ENCODE data around the gene CDCA7. TPM values are rescaled to one million over a fixed set of nuclear protein-coding genes. Genes with fewer than 3 reads are reported as not detected.

CDCA7 gene
- total RNA-seq, 1 donor from 2014 or later: 9.9 TPM

- H3K4me1 ChIP-seq (ENCODE audit: control insufficient read depth in 3 of 3, insufficient read depth in 3 of 3, low read length in 3 of 3): peaks cover under 1 to 9% (median 1%) of the 10 kb centered on the region in 3 donors
- H3K9ac ChIP-seq (ENCODE audit: low read depth in 1 of 3, low read length in 3 of 3): no peak overlapping the region
- H3K4me3 ChIP-seq (ENCODE audit: low read length in 3 of 3): no peak overlapping the region
- peaks cover 6 to 20% (median 7%) of the 10 kb centered on the region in 3 donors for H3K27me3 ChIP-seq (ENCODE audit: control insufficient read depth in 3 of 3, insufficient read depth in 3 of 3, low read length in 3 of 3)
- no peaks in the 10 kb centered on the region for H3K36me3 ChIP-seq (ENCODE audit: control insufficient read depth in 3 of 3, insufficient read depth in 3 of 3, low read length in 3 of 3)
- no peaks in the 10 kb centered on the region for H3K9me3 ChIP-seq (ENCODE audit: control insufficient read depth in 3 of 3, low read length in 3 of 3)
- H3K27ac ChIP-seq (ENCODE audit: low read depth, low read length): no peak overlapping the region
Observed at GRCh38 chr2:173397539-173397938, 42.9 kb downstream of the CDCA7 start.

DNA sequence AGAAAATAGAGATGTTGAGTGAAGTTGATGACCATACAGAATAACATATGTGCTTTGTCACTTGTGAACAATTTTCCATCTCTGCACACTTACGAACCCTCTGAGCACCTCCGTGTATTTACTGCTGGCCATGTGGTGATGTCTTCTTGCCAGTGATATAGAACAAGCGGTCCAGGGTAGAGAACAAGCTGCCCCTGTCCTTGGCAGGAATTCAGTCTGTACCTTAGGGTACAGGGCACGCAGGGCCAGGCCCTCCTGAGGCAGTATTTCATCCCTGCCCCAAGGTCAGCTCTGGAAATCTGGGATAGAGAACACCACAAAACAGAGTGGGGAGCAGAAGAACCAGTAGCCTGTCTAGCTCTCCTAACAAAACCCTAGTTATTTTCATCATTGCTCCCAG, 44.6 kb downstream of the CDCA7 start:
- H3K9me3 ChIP-seq (ENCODE audit: control insufficient read depth in 3 of 3, low read length in 3 of 3): no peaks in the 10 kb centered on the region
- no peaks in the 10 kb centered on the region for H3K36me3 ChIP-seq (ENCODE audit: control insufficient read depth in 3 of 3, insufficient read depth in 3 of 3, low read length in 3 of 3)
- H3K27ac ChIP-seq (ENCODE audit: low read depth, low read length): no peak overlapping the region
- no peak overlapping the region for H3K9ac ChIP-seq (ENCODE audit: low read depth in 1 of 3, low read length in 3 of 3)
- peaks cover 4 to 13% (median 5%) of the 10 kb centered on the region in 3 donors for H3K4me1 ChIP-seq (ENCODE audit: control insufficient read depth in 3 of 3, insufficient read depth in 3 of 3, low read length in 3 of 3)
- H3K4me3 ChIP-seq (ENCODE audit: low read length in 3 of 3): no peak overlapping the region
- peaks cover 12 to 25% (median 12%) of the 10 kb centered on the region in 3 donors for H3K27me3 ChIP-seq (ENCODE audit: control insufficient read depth in 3 of 3, insufficient read depth in 3 of 3, low read length in 3 of 3)

DNA sequence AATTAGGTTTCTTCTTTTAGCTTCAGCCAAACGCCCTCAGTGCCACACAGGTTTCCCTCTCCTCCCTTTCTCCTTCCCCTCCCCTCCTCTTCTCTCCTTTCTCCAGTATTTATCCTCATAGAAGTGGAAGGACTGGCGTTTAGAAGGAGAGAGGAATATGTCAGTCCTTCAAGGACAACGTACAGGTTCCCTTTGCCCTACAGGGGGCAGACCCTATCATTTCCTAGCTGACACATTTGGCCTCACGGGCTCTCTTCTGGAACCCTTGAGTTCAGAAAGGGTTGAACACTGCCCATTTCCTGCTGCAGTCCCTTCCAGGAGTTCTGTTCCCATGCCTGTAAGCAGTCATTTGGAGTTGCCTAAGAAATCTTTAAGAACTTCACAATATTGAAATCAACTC, 46.1 kb downstream of the CDCA7 start:
- H3K4me3 ChIP-seq (ENCODE audit: low read length in 3 of 3): no peak overlapping the region
- H3K9ac ChIP-seq (ENCODE audit: low read depth in 1 of 3, low read length in 3 of 3): no peak overlapping the region
- peaks cover 4 to 13% (median 5%) of the 10 kb centered on the region in 3 donors for H3K4me1 ChIP-seq (ENCODE audit: control insufficient read depth in 3 of 3, insufficient read depth in 3 of 3, low read length in 3 of 3)
- H3K27me3 ChIP-seq (ENCODE audit: control insufficient read depth in 3 of 3, insufficient read depth in 3 of 3, low read length in 3 of 3): peaks cover 12 to 30% (median 13%) of the 10 kb centered on the region in 3 donors
- no peaks in the 10 kb centered on the region for H3K9me3 ChIP-seq (ENCODE audit: control insufficient read depth in 3 of 3, low read length in 3 of 3)
- no peaks in the 10 kb centered on the region for H3K36me3 ChIP-seq (ENCODE audit: control insufficient read depth in 3 of 3, insufficient read depth in 3 of 3, low read length in 3 of 3)
- no peak overlapping the region for H3K27ac ChIP-seq (ENCODE audit: low read depth, low read length)

DNA sequence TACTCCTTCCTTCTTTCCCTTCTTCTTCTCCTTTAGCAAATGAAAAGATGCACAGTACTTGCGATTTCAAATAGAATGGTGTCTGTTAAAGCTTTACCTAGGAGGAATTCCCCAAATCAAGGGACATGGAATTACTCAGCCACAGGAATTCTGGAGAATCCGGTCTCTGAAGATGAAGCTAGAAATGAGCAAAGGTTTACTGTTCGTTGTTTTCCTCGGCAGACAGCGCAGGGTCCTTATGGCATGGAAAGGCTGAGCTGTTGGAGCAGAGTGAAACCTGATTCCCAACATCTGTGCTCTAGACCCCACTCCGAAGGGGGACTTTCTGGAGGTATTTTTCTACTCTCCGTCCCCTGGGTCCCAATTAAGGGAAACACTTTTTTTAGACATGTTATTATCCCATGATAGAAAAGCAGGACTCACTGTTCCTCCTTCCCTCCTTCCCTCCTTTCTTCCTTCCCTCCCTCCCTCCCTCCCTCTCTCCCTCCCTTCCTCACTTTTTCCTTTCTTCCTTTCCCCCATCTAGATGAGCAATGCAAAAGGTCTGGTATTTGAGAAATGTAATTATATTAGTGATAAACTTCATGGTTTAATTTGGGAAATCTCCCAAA, 47.1 kb downstream of the CDCA7 start:
- Histone ChIP-seq H3K4me3 (ENCODE audit: low read length in 3 of 3) (peak overlapping the region; percentile 22 to 68 (median 52)), H3K4me1 (ENCODE audit: control insufficient read depth in 3 of 3, insufficient read depth in 3 of 3, low read length in 3 of 3) (peaks cover 6 to 13% (median 8%) of the 10 kb centered on the region in 3 donors), H3K9me3 (ENCODE audit: control insufficient read depth in 3 of 3, low read length in 3 of 3) (no peaks in the 10 kb centered on the region), H3K27ac (ENCODE audit: low read depth, low read length) (no peak overlapping the region), H3K9ac (ENCODE audit: low read depth in 1 of 3, low read length in 3 of 3) (peak overlapping the region; percentile 34 to 55 (median 54)), H3K36me3 (ENCODE audit: control insufficient read depth in 3 of 3, insufficient read depth in 3 of 3, low read length in 3 of 3) (no peaks in the 10 kb centered on the region), H3K27me3 (ENCODE audit: control insufficient read depth in 3 of 3, insufficient read depth in 3 of 3, low read length in 3 of 3) (peaks cover 12 to 29% (median 13%) of the 10 kb centered on the region in 3 donors)

DNA sequence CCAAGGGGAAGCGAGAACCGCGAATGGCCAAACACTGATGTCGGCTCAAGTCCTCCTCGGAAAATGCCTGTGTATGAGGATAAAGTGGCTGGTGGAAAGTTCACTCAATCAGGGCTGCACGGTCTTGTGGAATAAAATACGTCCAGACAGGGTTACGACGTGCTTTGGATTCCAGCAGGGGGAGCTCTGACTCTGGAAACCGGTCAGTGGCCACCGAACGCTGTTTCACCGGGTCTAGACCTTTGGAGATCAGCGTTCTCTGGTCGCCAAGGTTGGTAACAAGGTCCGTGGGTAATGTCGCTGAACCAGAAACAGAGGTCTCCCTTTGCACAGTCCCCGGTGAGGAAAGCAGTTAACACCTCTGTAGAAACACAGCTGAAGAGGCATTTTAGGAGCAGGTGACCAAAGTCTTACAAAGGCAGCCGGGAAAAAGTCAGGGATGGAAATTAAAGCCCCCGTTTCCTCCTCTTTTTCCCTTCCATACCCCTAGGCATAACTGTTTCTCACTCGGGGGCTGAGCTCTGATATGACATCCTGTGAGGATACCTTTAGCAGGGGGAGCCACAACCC, 47.8 kb downstream of the CDCA7 start:
- no peaks in the 10 kb centered on the region for H3K9me3 ChIP-seq (ENCODE audit: control insufficient read depth in 3 of 3, low read length in 3 of 3)
- no peaks in the 10 kb centered on the region for H3K36me3 ChIP-seq (ENCODE audit: control insufficient read depth in 3 of 3, insufficient read depth in 3 of 3, low read length in 3 of 3)
- peak overlapping the region; percentile 39 to 68 (median 63) for H3K4me3 ChIP-seq (ENCODE audit: low read length in 3 of 3)

GRCh38 chr2:173404841-173405750, 50.4 kb downstream of the CDCA7 start:
- Histone ChIP-seq H3K36me3 (ENCODE audit: control insufficient read depth in 3 of 3, insufficient read depth in 3 of 3, low read length in 3 of 3) (no peaks in the 10 kb centered on the region), H3K27me3 (ENCODE audit: control insufficient read depth in 3 of 3, insufficient read depth in 3 of 3, low read length in 3 of 3) (peaks cover 9 to 22% (median 12%) of the 10 kb centered on the region in 3 donors), H3K9me3 (ENCODE audit: control insufficient read depth in 3 of 3, low read length in 3 of 3) (no peaks in the 10 kb centered on the region), H3K9ac (ENCODE audit: low read depth in 1 of 3, low read length in 3 of 3) (no peak overlapping the region), H3K4me1 (ENCODE audit: control insufficient read depth in 3 of 3, insufficient read depth in 3 of 3, low read length in 3 of 3) (peaks cover 13 to 24% (median 19%) of the 10 kb centered on the region in 3 donors), H3K27ac (ENCODE audit: low read depth, low read length) (no peak overlapping the region), H3K4me3 (ENCODE audit: low read length in 3 of 3) (no peak overlapping the region)

More for the DNA sequence above, 47.8 kb downstream of the CDCA7 start:
- H3K9ac ChIP-seq (ENCODE audit: low read depth in 1 of 3, low read length in 3 of 3): peak overlapping the region; percentile 16 to 59 (median 55)
- H3K27me3 ChIP-seq (ENCODE audit: control insufficient read depth in 3 of 3, insufficient read depth in 3 of 3, low read length in 3 of 3): peaks cover 12 to 29% (median 13%) of the 10 kb centered on the region in 3 donors
- H3K27ac ChIP-seq (ENCODE audit: low read depth, low read length): no peak overlapping the region
- peaks cover 13 to 14% (median 13%) of the 10 kb centered on the region in 3 donors for H3K4me1 ChIP-seq (ENCODE audit: control insufficient read depth in 3 of 3, insufficient read depth in 3 of 3, low read length in 3 of 3)

GRCh38 chr2:173407176-173407575, 52.5 kb downstream of the CDCA7 start:
- no peaks in the 10 kb centered on the region for H3K9me3 ChIP-seq (ENCODE audit: control insufficient read depth in 3 of 3, low read length in 3 of 3)
- H3K9ac ChIP-seq (ENCODE audit: low read depth in 1 of 3, low read length in 3 of 3): no peak overlapping the region
- peaks cover 8 to 29% (median 19%) of the 10 kb centered on the region in 3 donors for H3K4me1 ChIP-seq (ENCODE audit: control insufficient read depth in 3 of 3, insufficient read depth in 3 of 3, low read length in 3 of 3)
- no peaks in the 10 kb centered on the region for H3K36me3 ChIP-seq (ENCODE audit: control insufficient read depth in 3 of 3, insufficient read depth in 3 of 3, low read length in 3 of 3)
- no peak overlapping the region for H3K27ac ChIP-seq (ENCODE audit: low read depth, low read length)
- H3K4me3 ChIP-seq (ENCODE audit: low read length in 3 of 3): no peak overlapping the region
- H3K27me3 ChIP-seq (ENCODE audit: control insufficient read depth in 3 of 3, insufficient read depth in 3 of 3, low read length in 3 of 3): peaks cover 6 to 14% (median 8%) of the 10 kb centered on the region in 3 donors

DNA sequence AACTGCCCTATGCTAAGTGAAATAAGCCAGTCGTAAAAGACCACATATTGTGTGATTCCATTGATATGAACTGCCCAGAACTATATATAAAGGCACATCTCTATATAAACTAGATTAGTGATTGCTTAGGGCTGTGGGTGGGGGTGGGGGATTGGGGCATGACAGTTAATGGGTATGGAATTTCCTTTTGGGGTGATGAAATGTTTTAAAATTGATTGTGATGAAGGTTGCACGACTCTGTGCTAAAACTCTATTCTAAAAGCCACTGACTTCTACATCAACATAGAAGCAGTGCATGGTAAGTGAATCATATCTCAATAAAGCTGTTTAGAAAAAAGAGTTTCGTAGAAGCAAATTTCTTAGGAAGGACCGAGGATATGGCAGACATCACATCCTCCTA, 53.0 kb downstream of the CDCA7 start:
- H3K4me3 ChIP-seq (ENCODE audit: low read length in 3 of 3): no peak overlapping the region
- no peak overlapping the region for H3K27ac ChIP-seq (ENCODE audit: low read depth, low read length)
- H3K4me1 ChIP-seq (ENCODE audit: control insufficient read depth in 3 of 3, insufficient read depth in 3 of 3, low read length in 3 of 3): peaks cover 4 to 28% (median 17%) of the 10 kb centered on the region in 3 donors
- no peaks in the 10 kb centered on the region for H3K36me3 ChIP-seq (ENCODE audit: control insufficient read depth in 3 of 3, insufficient read depth in 3 of 3, low read length in 3 of 3)
- H3K9ac ChIP-seq (ENCODE audit: low read depth in 1 of 3, low read length in 3 of 3): no peak overlapping the region
- peaks cover 4 to 13% (median 7%) of the 10 kb centered on the region in 3 donors for H3K27me3 ChIP-seq (ENCODE audit: control insufficient read depth in 3 of 3, insufficient read depth in 3 of 3, low read length in 3 of 3)
- no peaks in the 10 kb centered on the region for H3K9me3 ChIP-seq (ENCODE audit: control insufficient read depth in 3 of 3, low read length in 3 of 3)

DNA sequence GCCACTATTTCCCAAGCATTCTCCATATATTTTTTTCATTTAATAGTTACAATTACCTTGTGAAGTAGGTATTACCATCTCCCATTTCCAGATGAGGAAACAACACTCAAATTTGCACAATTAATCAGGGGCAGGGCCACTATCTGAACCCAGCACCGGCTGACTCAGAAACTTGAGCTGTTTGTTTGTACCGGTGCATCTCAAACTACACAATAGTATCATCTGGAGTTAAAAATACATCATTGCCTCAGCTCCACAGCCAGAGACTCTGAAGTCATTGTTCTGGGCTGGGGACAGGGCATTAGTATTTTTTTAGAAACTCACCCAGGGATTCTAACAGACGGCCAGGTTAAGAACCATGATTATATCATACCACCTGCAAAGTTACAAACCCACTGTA, 55.9 kb downstream of the CDCA7 start:
- Histone ChIP-seq H3K36me3 (ENCODE audit: control insufficient read depth in 3 of 3, insufficient read depth in 3 of 3, low read length in 3 of 3) (no peaks in the 10 kb centered on the region), H3K27me3 (ENCODE audit: control insufficient read depth in 3 of 3, insufficient read depth in 3 of 3, low read length in 3 of 3) (peaks cover 0 to 3% (median 0%) of the 10 kb centered on the region in 3 donors), H3K27ac (ENCODE audit: low read depth, low read length) (peak overlapping the region; percentile 65), H3K9ac (ENCODE audit: low read depth in 1 of 3, low read length in 3 of 3) (peak overlapping the region in 1 of 3 donors; percentile 51), H3K9me3 (ENCODE audit: control insufficient read depth in 3 of 3, low read length in 3 of 3) (no peaks in the 10 kb centered on the region), H3K4me1 (ENCODE audit: control insufficient read depth in 3 of 3, insufficient read depth in 3 of 3, low read length in 3 of 3) (peaks cover 0 to 30% (median 14%) of the 10 kb centered on the region in 3 donors), H3K4me3 (ENCODE audit: low read length in 3 of 3) (no peak overlapping the region)

Data from skeletal muscle tissue (tissue), 4 donors.